ENCODE data around the gene ARHGAP32.

The ARHGAP32 gene

DNA sequence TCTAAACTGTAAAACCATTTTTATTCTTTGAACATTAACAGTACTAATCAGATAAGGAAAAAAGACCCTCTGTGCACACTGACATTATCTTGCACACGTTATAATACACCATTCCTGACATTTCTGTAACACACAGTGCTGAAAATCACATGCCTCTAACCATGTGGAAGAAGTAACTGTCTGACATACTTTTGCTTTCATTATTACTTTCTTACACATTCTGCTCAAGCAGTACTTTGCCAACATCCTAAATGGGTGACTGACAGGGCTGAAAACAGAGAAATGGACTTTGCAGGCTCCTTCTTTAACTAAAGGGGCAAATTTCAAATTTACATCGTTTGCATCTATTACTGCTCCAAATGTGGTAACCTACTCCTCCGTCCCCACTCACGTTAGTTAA is 226.6 kb downstream of the ARHGAP32 start:
- TF ChIP-seq, protein P1, sequence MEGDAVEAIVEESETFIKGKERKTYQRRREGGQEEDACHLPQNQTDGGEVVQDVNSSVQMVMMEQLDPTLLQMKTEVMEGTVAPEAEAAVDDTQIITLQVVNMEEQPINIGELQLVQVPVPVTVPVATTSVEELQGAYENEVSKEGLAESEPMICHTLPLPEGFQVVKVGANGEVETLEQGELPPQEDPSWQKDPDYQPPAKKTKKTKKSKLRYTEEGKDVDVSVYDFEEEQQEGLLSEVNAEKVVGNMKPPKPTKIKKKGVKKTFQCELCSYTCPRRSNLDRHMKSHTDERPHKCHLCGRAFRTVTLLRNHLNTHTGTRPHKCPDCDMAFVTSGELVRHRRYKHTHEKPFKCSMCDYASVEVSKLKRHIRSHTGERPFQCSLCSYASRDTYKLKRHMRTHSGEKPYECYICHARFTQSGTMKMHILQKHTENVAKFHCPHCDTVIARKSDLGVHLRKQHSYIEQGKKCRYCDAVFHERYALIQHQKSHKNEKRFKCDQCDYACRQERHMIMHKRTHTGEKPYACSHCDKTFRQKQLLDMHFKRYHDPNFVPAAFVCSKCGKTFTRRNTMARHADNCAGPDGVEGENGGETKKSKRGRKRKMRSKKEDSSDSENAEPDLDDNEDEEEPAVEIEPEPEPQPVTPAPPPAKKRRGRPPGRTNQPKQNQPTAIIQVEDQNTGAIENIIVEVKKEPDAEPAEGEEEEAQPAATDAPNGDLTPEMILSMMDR (IDR thresholded peaks at IDR 0.05; ENCODE audit: extremely low read depth, insufficient read depth, missing control alignments): no peak
- in situ Hi-C loops (cut with MboI; ENCODE audit: low pct_unique_long_range_greater_than_20kb, low sequenced_read_pairs, unreplicated experiment): no loop called here
- peak; percentile 61 for DNase-seq (ENCODE audit: low spot score)

DNA sequence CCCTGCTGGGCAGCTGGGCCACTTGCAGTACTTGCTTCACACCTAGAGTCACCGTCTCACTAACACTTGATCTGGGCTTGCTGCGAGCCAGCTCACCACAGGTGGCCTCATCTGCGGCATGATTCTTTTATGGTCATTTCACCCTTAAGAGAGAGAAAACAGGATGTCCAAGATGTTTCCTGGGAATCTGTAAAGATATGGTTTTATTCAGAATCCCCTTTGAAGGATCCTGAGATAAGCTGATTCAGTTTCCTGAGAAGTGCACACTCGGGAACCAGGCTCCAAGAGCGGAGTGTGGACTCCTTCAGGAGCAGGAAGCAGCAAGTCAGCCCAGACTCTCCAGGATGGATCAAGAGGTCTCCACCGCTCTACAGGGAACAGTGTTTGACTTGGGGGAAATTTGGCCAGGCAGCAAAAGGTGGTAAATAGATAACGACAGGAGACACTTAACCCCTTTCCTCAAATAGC is 227.6 kb downstream of the ARHGAP32 start:
- in situ Hi-C loops (cut with MboI; ENCODE audit: low pct_unique_long_range_greater_than_20kb, low sequenced_read_pairs, unreplicated experiment): no loop called here
- TF ChIP-seq, protein P1 (IDR thresholded peaks at IDR 0.05; ENCODE audit: extremely low read depth, insufficient read depth, missing control alignments): no peak
- DNase-seq (ENCODE audit: low spot score): no peak

DNA sequence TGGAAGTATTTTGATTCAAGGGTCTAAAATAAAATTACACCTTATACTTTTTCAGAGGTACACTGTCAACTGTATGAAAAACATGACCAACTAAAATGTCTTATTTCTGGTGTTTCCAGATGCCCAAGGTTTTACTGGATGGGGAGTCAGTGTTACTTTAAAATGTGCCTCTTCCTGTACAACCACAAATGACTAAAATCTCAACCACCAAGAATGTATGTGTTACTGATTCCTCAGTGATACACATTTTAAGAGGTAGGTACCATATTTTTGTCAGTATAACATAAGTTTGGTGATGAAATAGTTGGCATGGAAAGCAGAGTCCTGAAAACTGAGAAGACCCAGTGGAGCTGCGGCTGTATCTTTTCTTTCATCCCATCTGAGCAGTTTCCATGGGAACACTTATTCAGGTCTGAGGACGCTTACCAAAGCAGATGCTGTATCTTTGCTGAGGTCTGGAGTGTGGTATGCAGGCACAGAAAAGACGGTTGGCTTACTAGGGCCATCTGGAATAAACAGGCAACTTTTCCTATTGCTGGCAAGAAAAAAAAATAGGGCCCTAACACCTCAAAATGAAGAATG is 228.3 kb downstream of the ARHGAP32 start:
- DNase-seq (ENCODE audit: low spot score): no peak
- TF ChIP-seq, protein P1 (IDR thresholded peaks at IDR 0.05; ENCODE audit: extremely low read depth, insufficient read depth, missing control alignments): no peak
- in situ Hi-C loops (cut with MboI; ENCODE audit: low pct_unique_long_range_greater_than_20kb, low sequenced_read_pairs, unreplicated experiment): no loop called here

DNA sequence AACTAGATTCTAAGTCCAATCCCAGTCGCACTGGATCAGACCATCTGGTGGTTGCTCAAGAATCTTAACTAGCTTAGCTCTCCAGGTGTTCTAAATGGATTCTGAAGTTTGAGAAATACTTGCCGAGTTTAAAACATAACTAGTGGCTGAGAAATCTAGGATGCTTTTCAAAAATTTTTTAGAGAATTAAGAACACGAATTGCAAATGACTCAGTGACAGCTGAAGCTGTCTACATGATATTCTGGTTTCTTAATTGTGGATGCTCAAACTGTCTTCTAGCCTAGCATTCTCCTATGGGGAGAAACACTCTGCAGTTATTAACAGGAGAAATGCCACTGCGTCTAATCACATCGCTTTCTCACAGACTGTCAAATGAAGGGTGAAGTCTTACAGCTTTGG is 229.2 kb downstream of the ARHGAP32 start:
- DNase-seq (ENCODE audit: low spot score): no peak
- TF ChIP-seq, protein P1 (IDR thresholded peaks at IDR 0.05; ENCODE audit: extremely low read depth, insufficient read depth, missing control alignments): no peak
- in situ Hi-C loops (cut with MboI; ENCODE audit: low pct_unique_long_range_greater_than_20kb, low sequenced_read_pairs, unreplicated experiment): no loop called here

DNA sequence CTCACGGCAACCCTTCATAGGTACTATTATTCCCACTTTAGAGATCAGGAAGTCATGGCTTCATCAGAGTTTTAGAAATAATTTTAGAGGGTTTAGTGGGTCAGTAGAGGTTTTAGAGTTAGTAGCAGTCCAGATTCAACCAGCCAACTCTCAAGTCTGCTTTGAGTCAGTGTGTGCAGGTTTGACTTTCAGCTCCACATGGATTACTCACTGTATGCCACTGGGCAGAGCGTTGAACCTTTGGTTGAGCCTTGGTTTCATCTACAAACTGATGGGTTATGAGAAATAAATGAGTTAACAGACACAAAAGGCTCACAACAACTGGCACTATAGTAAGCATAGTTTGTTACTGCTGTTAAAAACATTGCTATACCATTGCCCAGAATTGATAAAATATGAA is 230.5 kb downstream of the ARHGAP32 start:
- no peak for DNase-seq (ENCODE audit: low spot score)
- TF ChIP-seq, protein P1 (IDR thresholded peaks at IDR 0.05; ENCODE audit: extremely low read depth, insufficient read depth, missing control alignments): no peak
- in situ Hi-C loops (cut with MboI; ENCODE audit: low pct_unique_long_range_greater_than_20kb, low sequenced_read_pairs, unreplicated experiment): no loop called here

DNA sequence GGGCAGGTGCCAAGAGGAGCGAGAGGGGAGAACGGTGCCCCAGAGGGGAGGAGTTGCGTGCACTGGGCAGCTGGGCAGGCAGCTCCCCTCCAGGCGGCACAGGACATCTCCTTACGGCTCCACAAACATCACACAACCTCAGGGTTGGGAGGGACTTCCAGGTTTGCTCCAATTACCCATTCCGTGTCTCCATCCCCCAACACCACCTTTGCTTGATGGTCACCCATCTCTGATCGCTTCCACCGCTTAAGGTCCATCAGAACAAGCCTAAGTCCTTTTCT is 235.0 kb downstream of the ARHGAP32 start:
- DNase-seq (ENCODE audit: low spot score): no peak
- TF ChIP-seq, protein P1 (IDR thresholded peaks at IDR 0.05; ENCODE audit: extremely low read depth, insufficient read depth, missing control alignments): no peak
- in situ Hi-C loops (cut with MboI; ENCODE audit: low pct_unique_long_range_greater_than_20kb, low sequenced_read_pairs, unreplicated experiment): loop anchor here (10.0 kb wide), 1 partner anchor 72 kb away; no protein-coding TSS in a partner anchor
